Stimulated activated naive CD8-positive, alpha-beta T cell treated with anti-CD3 and anti-CD28 coated beads, Interleukin-15, Interleukin-2, amounts not matched to agents 100 U/mL and 50 U/mL, for 24 hours (primary cell): ENCODE measurements around the gene FGFRL1.
"Not testable (repeated sequence)": the region's sequence is repeated elsewhere in the genome, so short reads cannot be mapped to it uniquely, and the experiment has no call there.

Experiments used
- ATAC-seq: fragments of 150-1000 bp; cut with Tn5 transposase; one replicate; pipeline ENCODE4 v1.10.0; 2021
- DNase-seq: peaks from one replicate; pipeline ENCODE4 v3.0.0; 2021

FGFRL1 gene

DNA sequence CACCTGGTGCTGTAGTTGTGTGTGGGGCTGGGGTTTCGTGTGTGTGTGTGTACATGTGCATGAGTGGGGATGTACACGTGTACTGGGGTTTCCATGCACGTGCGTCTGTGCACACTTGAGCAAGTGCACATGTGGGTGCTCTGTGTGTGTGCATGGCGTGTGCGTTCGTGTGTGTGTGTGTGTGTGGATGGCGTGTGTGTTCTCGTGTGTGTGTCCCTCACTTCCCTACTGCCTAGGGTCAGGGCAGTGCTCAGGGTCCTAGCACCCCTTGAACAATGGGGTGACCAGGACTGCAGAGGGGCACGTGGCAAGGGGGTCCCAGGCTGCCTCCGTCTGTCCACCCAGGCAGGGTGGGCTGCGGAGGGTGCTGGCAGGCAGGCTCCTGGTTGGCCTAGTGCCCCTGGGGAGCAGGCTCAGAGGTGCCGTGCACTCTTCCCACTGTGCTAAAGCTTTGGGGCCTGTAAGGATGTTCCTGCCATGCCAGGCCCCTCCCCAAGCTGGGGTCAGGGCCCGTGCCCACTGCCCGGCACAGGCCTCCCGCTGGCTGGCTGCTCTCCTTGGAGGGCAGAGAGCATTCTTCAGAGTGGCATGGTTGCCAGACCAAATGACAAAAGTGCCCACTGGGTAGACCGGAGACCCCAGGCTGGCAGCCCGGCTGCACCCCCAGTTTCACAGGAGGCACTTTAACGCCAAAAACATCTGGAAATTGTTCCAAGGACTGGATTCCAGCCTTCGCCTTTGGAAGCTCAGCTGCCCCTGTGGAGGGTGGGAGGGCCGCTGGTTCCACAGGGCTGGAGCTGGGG, 29.1 kb downstream of the FGFRL1 start:
- DNase-seq (no peak), ATAC-seq (no peak)

DNA sequence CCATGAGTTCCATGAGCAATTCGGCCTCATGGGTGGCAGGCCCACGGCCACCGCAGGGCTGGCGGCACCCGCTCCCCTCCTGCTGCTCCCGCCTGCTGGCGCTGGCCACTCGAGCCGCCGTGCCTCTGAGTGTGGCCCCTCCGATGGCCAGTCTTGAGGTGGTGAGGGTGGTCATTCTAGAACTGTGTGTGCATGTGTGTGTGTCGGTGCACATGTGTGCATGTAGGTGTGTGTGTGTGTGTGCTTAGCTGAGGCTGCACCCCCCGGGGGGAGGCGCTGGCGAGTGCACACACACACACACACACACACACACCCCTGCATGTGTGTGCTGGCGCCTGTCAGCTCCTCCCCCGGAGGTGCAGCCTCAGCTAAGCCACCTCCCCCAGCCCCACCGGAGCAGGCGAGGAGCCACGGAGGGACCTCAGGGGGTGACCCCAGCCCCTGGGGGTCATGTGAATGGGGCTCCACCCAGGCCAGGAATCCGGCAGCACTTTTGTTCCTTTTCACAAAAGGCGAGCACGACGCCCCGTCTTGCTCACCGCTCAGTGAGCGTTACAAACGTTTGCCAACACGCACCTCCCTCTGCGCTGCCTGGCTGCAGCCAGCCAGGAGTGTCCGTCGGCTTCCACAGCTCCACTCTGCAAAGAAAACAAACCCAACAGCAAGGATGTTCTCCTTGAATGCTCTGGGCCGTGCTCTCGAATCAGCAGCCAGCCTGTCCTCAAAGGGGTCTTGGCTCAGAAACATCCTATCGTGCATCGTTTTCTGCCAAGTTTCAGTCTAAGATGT, 29.9 kb downstream of the FGFRL1 start:
- DNase-seq = no peak
- ATAC-seq = no peak

GRCh38 chr4:1041936-1042330, 30.5 kb downstream of the FGFRL1 start:
- ATAC-seq (no peak), DNase-seq (no peak)

GRCh38 chr4:1042352-1043055, 31.1 kb downstream of the FGFRL1 start:
- ATAC-seq = no peak
- DNase-seq = no peak

DNA sequence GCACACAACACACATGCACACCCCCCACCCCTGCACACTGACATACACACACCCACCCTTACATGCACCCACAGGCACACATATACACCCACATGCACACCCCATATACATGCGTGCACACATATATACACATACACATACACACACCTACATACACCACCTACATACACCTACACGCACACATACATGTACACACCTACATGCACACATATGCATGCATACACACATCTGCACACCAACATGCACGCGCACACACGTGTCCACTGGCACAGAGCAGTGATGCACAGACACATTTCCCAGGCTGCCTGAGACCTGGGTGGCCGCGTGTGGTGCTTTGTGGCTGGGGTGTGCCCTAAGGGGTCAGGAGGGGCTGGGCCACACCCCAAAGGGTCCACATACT, 31.7 kb downstream of the FGFRL1 start:
- ATAC-seq = no peak
- DNase-seq = no peak

- ATAC-seq (peak; percentile 65), DNase-seq (peak; percentile 63)
These were observed 32.4 kb downstream of the FGFRL1 start for GRCh38 chr4:1043651-1044468.

DNA sequence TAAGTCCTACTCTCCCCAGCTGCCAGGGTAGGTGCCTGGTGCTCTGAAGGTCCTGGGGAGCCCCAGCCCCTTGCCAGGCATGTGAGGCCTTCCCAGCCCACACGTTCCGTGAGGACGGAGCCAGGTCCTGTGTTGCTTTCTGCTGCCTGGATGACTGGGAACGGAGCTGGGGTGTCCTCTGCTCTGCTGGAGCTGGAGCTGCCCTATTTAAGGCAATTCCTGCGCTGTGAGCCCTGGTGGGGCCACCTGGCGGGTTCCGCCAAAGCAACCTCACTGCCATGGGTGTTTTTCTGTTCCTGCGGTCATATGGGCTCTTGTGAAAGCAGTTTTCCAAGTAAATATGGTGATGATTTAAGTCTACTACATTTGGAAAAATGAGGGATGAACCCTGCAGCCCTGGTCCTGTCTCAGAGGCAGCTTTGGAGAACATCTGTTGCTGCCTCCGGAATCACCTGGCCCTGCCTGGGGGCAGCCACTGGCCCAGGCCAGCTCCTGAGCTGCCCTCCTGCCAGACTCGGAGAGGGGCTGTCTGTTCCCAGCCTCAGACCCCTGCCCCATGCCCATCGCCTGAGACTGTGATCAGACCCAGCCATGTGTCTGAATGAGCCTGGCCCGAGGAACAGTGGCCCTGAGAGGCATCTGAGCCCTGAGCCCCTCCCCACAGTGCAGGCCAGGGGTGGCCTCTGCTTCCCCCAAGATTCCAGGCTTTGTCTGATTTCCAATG, 33.2 kb downstream of the FGFRL1 start:
- DNase-seq = no peak
- ATAC-seq = no peak

GRCh38 chr4:1045193-1045594, 33.8 kb downstream of the FGFRL1 start:
- ATAC-seq (no peak), DNase-seq (no peak)

- ATAC-seq (no peak), DNase-seq (no peak)
These were observed 34.3 kb downstream of the FGFRL1 start for GRCh38 chr4:1045595-1046201.

GRCh38 chr4:1046581-1047011, 35.2 kb downstream of the FGFRL1 start:
- not testable (repeated sequence) for DNase-seq, ATAC-seq

- ATAC-seq (no peak), DNase-seq (no peak)
These were observed 35.9 kb downstream of the FGFRL1 start for GRCh38 chr4:1047106-1047975.

- ATAC-seq (no peak), DNase-seq (no peak)
These were observed 36.7 kb downstream of the FGFRL1 start for GRCh38 chr4:1047976-1048772.

DNA sequence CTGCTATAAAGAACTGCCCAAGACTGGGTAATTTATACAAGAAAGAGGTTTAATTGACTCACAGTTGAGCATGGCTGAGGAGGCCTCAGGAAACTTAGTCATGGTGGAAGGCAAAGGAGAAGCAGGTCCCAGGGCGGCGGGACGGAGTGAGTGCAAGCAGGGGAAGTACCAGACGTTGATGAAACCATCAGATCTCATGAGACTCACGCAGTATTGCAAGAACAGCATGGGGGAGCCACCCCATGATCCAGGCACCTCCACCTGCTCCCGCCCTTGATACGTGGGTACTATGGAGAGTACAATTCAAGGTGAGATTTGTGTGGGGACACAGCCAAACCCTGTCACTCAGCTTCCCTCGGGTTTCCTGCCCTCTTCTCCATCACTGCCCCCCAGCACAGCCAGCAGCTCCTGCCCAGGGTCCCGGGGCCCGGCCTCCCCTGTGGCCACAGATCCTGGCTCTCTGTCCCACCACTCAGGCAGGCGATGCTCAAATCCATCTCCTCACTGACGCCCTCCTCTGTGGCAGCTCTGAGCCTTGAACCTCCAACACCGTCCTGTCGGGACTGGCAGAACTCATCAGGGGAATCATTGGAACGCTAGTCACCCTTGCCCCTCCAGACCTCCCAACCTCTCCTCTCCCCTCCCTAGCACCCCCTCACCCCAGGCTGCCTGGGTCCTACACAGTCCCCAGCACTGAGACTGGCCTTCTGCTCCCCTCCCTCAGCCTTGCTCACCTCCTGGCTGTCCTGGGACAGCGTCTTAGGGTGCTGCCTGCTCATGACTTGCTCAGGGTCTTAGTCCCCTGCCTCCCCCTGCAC, 37.6 kb downstream of the FGFRL1 start:
- ATAC-seq (peak; percentile 48), DNase-seq (peak; percentile 29)

- DNase-seq (no peak), ATAC-seq (no peak)
These were observed 38.1 kb downstream of the FGFRL1 start for GRCh38 chr4:1049591-1049905.

- ATAC-seq = no peak
- DNase-seq = no peak
These were observed 39.2 kb downstream of the FGFRL1 start for GRCh38 chr4:1050486-1051213.

DNA sequence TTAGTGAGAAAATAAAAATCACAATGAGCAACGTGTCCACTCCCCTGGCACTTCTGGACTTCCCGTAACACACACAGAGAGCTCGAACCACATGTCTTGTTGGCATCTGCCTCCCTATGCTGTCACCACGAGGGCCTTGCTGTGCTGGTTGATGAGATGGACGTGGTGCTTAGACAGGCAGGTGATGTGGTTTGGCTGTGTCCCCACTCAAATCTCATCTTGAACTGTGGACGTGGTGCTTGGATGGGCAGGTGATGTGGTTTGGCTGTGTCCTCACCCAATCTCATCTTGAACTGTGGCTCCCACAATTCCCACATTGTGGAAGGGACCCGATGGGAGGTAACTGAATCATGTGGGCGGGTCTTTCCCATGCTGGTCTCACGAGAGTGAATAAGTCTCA, 40.0 kb downstream of the FGFRL1 start:
- DNase-seq (no peak), ATAC-seq (no peak)

GRCh38 chr4:1052231-1052671, 40.8 kb downstream of the FGFRL1 start:
- ATAC-seq (no peak), DNase-seq (no peak)
